GM21576 (cell line): Measurements from ENCODE around the gene TUBA4A.
"Not testable (repeated sequence)": the region's sequence is repeated elsewhere in the genome, so short reads cannot be mapped to it uniquely, and the experiment has no call there.

Experiments used
- ATAC-seq: cut with Tn5 transposase; IDR thresholded peaks from one replicate; pipeline ENCODE4 v1.9.1; 2021; ENCODE audit warnings: mild to moderate bottlenecking, moderate library complexity; ENCODE audit not compliant: unreplicated experiment

TUBA4A gene

DNA sequence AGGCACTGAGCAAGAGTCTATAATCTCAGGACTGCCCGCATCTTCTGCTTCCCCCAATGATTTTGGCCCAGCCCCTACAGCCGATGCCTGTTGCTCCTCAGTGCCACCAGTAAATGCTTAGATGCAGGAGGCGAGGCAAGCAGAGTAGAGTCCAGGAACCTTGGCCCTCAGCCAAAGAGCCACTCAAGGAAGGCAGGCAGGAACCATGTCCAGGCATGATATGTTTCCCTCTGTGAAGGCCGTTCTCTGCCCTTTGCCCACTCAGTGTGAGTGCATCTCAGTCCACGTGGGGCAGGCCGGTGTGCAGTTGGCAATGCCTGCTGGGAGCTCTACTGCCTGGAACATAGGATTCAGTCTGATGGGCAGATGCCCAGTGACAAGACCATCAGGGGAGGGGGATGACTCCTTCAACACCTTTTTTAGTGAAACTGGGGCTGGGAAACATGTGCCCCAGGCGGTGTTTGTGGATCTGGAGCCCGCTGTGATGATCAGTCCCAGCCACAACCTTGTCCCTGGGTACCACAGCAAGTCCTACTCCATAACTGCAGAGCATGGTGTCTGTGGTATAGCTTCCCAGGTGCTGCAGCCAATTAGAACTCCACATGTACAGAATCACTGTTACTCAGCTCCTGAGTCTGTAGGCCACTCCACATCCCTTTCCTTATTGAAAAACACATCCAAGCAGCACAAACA lies 15.8 kb upstream of the TUBA4A start:
- no peak for ATAC-seq

DNA sequence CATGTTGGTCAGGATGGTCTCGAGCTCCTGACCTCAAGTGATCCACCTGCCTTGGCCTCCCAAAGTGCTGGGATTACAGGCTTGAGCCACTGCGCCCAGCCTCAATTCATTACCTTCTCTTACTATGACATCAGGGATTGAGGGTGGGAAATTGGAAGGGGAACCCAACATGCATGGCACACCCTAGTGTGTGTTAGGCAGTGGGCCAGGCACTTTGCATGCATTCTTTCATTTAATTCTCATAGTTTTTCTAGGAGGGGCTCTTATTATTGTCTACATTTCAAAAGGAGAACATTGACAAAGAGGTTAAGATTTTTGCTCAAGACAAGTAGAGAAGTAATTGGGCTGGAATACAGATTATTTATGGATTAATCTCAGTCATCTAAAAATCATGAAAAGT lies 14.6 kb upstream of the TUBA4A start:
- no peak for ATAC-seq

DNA sequence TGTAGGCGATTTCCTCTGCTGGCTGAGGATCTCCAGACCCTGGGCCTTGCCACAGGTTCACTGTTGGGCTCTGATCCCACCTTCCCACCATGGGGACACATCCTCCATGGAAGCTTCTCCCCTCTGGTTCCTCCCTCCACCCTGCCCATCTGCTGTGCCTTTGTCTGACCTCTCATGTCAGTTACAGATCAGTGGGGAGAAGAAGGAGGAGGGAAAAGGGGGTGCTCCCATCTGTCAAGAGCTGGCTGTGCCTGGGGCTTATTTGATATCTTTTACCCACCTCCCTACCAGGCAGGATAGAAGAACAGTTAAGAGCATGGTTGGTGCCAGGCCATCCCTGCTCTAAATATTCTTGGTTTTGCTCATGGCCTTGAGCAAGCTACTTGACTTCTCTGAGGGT lies 13.2 kb upstream of the TUBA4A start:
- ATAC-seq = no peak

DNA sequence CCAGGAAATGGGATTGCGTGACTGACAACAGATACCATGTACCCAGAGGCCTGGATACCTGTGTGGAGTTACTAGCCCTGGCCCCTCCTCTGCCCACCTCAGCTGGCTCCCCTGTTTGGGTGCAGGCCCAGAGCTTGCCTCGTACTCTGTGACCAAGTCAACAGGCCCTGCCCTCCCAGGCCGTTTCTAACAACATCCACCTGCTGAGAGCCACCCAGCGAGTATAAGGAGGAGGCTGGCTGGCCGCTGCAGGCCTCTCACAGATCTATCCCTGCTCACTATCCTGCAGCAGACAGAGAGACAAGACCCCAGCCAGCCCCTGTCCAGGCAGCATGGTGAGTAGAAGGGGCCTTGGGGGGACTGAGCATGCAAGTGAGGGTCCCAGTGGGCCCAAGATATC lies 12.5 kb upstream of the TUBA4A start:
- ATAC-seq = no peak

DNA sequence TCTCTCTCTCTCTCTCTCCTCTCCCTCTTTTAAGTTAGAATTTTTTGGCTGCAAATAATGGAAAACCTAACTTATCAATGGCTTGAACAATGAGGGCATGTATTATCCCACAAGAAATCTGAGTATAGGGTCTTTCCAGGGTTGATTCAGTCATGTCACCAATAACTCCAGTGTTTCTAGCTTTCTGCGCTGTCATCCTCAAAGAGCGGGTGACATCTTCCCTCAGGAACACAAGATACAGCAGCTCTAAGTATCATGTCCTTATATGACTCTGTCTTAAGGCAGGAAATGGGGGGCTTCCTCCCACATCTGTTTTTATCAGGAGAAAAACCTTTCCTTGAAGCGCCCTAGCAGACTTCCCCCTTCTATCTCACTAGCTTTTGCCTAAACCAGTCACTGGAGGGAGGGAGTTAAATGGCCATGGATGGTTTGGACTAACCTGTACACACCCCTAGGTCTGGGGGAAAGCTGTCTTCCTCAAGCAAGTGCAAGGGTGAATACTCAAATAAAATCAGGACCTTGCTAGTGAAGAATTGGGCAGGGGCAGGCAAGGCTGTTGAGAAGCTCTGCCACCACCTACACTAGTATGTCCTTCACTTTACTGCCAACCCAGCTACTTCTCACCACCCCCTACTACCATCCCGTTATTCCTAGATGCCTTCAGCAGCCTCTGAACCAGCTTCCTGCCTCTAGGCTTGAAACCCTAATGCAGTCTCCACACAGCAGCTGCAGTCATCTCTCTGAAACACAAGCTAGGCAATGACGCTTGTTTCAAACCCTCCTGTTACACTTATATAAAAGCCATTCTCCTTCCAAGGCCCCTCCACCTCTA lies 7.5 kb upstream of the TUBA4A start:
- no peak for ATAC-seq

DNA sequence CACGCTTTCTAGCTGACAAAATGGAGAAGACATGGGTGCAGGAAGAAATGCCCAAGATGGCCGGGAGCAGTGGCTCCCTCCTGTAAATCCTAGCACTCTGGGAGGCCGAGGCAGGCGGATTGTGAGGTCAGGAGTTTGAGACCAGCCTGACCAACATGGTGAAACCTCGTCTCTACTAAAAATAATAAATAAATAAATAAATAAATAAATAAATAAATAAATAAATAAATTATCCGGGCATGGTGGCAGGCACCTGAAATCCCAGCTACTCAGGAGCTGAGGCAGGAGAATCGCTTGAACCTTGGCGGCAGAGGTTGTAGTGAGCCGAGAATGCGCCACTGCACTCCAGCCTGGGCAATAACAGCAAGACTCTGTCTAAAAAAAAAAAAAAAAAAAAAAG lies 5.2 kb upstream of the TUBA4A start:
- ATAC-seq = not testable (repeated sequence)

DNA sequence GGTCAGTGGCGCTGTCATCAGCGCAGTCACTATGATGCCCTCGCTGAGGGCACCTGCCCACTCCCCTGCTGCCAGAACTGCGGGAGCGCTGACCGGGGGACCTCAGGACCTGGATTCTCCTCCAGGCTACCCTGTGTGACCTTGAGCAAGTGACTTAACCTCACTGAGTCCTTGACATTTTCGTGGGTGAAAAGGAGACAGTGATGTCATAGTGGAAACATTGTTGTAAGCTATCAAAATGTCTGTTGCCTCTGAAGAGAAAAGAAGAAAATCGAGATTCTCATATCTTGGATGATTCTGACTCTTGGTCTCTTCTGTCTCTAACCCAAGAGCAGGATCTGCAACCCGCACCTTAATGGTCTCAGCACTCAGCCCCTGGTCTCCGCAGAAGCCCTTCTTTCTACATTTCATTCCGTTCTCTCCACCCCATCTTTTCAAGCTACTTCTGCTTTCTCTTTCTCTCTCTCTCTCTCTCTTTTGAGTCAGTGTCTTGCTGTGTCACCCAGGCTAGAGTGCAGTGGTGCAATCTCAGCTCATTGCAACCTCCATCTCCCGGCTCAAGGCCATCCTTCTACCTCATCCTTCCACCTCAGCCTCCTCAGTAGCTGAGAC lies 978 bp upstream of the TUBA4A start:
- ATAC-seq = no peak

DNA sequence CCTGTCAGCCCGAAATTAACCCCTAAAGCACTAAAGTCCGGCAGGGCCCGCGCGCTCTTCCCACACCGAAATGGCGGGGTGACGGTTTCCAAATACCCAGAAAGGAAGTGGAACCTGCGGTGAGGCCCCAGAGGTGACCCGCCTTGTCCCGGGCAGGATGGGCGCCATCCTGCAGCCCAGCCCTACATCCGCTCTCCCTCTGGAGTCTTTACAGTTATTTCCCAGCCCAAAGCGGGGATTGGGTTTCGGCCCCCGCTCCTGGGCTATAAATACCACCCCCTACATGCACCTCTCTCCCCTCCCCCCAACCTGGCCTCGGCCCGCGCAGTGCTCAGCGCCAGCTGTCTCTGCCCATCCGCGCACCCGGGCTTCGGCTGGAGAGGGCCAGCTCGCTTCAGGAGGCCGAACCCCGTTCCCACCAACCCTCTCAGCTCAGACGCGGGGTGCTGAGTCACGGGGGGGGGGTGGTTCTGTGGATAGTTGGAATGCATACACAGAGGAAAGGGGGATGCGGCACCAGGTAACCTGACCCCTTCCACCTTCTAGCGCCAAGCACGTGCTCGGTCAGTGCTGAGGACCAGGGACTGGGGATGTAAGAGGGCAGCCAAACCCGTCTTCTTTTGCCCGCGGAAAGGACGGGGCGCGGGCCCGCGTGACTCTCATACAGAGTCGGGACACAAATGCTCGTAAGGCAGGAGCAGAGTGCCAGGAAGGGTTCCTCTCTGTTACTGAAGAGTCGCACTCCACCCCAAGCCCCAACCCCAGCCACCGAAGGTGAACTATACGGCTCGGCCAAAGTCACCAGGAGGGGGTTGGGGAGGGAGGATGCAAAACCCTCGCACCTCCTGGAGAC lies 592 bp downstream of the TUBA4A start, which contains the start of gene TUBA4B:
Gene TUBA4B (plus strand): TSS at position 344 of the 853 bp plus-strand sequence. CDS start 165 bp downstream, at position 509.
- ATAC-seq = peak; percentile 2

DNA sequence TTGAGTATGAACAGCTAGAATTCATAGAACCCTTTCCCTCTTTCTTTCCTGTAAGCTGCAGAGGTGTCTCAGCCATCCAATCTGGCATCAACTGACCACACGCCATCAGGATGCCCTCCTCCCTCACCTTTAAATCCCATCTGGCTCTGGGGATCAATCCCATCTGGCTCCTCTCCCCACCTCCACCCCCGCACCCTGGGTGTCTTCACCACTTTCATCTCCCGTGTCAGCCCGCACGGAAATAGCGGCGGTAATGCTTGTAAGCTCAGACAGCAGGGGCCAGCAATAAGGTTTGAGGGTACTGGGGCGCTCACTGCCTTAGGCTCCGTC lies 1.2 kb downstream of the TUBA4A start:
- no peak for ATAC-seq

DNA sequence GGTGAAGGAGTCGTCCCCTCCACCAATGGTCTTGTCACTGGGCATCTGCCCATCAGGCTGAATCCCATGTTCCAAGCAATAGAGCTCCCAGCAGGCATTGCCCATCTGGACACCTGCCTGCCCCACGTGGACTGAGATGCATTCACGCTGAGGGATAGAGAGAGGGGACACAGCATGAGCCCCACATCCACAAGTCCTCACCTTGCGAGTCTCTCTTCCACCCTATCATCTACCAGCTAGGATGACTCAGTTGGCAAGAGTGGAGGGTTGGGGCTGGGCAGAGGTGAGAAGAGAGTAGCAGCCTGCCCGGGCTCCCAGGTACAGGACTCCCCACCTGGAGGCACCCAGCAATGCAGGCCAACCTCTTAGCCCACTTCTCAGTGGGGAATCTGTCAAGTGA lies 1.6 kb downstream of the TUBA4A start:
- no peak for ATAC-seq

DNA sequence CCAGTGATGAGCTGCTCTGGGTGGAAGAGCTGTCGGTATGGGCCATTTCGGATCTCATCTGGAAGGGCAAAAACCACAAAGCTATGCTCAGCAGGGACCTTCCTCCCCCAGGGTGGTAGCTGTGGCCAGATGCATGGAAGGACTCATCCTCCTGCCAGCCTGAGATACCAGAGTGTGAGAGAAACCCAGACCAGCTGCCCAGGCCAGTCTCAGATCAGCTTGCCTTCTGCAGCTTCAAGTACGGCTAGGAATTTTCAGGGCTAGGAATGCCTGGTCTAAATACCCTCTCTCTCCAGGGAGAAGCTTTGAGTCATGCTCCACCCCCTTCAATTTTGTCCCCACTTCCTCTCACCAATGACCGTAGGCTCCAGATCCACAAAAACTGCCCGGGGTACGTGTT lies 2.1 kb downstream of the TUBA4A start:
- ATAC-seq = no peak

DNA sequence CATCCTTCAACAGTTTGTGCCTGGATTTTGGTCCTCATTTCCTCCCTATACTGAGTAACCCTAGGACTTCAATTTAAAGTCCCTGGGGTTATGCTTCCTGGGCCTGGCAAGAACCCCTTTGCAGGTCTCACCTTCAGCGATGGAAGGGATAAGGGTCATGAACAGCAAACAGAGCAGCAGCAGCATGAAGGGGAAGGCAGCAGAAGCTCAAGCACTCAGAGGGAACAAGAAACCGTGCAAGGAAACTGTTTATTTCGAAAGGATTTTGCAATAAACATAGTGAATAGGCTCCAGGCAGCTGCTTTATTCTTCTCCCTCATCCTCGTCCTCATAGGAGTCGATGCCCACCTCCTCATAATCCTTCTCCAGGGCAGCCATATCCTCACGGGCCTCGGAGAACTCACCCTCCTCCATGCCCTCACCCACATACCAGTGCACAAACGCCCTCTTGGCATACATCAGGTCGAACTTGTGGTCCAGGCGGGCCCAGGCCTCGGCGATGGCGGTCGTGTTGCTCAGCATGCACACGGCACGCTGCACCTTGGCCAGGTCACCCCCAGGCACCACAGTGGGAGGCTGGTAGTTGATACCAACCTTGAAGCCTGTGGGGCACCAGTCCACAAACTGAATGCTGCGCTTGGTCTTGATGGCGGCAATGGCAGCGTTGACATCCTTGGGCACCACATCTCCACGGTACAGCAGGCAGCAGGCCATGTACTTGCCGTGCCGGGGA lies 3.5 kb downstream of the TUBA4A start:
- ATAC-seq = no peak

DNA sequence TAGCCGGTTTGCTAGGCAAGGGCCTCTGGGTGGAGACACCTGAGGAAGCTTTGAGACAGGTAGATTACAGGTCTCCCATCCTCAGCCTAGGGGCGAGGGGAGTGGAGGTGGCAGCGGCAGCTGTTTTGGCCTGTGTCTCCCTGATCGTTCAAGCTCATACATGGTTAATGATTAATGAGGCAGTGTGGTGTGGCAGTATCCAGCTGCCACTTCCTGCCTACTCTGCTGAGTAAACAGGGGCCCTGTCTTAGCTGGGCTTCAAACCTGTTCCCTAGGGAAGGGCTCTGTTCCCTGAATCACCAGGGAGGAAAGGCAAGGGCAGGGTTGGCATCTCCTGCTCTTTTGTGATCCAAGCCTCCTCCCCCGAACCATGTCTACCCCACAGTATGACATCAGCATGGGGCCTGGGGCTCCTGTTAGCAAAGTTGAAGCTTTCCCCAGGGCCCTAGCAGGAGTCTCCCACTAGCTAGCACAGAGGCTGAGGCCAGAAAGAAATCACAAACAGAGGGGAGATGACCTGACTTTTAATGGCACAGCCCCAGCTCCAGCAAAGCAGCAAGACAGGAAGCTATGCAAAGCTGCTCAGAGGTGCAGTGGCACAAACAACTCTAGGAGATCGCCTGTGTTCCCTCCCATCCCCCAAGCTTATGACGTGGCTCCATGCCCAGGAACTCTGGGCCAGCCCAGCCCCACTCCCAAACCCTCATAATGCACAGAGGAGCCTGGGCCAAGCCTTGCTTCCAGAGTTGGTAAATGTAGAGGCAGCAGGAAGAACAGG lies 4.3 kb downstream of the TUBA4A start:
- ATAC-seq = peak; percentile 30

DNA sequence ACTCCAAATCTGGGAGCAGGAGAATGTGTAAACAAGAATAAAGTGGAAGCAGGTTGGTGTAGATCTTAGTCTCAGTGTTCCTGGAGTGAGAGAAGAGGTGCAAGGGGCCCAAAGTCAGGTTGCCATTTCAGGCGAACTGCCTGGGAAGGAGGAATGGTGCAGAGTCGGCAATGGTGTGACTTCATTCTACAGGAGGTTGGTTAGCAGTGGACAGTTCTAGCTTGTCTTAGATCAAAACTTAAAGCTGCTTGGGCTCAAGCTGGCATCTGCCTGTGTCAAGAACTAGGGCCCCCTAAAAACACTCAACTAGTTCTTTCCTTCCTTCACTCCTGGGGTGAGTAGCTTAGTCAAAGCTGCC lies 4.9 kb downstream of the TUBA4A start:
- no peak for ATAC-seq

DNA sequence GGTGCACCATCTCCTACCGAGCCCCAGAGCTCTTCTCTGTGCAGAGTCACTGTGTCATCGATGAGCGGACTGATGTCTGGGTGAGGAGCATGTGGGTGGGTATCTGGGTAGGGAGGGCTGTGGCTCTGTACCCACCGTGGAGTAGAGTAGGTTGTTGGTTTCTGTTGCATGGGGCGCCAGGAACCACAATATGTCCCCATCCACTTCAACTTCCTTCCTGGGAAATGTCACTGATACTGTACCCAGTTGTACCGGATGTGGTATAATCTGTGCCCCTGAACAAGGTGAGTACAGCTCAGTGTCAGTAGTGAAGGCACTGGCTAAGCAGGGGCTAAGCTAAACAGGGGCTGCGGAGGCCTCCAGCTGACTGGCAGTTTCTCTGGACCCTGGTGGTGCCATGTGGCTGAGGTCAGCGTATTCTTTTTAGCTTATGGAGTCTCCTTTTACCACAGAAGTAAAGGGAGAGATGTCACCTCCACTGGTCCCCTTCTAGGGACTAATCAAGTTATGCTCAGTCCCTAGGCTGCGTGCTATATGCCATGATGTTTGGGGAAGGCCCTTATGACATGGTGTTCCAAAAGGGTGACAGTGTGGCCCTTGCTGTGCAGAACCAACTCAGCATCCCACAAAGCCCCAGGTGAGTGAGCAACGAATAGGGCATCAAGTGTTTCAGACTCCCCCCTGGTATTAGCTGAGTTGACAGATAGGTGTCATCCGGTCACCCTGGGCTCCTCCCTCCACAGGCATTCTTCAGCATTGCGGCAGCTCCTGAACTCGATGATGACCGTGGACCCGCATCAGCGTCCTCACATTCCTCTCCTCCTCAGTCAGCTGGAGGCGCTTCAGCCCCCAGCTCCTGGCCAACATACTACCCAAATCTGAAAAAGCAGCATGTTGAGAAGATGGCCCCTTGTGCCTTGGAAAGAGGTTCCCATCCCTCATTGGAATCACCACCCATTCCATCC lies 5.8 kb downstream of the TUBA4A start:
- no peak for ATAC-seq

DNA sequence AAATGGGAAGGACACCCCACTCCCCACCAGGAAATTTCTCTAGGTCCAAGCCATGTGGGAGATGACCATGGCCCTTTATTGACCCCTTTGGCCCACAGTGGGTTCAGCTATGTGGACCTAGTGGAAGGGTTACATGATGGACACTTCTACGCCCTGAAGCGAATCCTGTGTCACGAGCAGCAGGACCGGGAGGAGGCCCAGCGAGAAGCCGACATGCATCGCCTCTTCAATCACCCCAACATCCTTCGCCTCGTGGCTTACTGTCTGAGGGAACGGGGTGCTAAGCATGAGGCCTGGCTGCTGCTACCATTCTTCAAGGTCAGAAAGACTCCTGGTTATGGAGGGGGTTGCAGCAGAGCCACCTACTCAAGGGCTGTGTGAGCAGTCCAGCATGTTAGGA lies 7.2 kb downstream of the TUBA4A start:
- ATAC-seq = no peak

DNA sequence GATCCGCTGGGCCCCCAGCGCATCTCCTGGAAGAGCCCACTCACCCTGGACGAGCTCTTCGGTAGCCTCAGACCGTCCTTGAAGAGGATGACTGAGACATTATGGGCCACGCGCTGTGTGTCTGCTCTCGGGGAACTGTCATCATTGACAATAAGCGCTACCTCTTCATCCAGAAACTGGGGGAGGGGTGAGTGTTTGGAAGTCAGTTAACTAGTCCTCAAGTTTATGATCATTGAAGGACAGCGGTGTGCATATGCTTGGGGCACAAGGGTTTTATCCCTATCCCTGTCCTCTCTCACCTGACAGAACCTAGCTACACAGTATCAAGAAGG lies 7.9 kb downstream of the TUBA4A start:
- no peak for ATAC-seq

DNA sequence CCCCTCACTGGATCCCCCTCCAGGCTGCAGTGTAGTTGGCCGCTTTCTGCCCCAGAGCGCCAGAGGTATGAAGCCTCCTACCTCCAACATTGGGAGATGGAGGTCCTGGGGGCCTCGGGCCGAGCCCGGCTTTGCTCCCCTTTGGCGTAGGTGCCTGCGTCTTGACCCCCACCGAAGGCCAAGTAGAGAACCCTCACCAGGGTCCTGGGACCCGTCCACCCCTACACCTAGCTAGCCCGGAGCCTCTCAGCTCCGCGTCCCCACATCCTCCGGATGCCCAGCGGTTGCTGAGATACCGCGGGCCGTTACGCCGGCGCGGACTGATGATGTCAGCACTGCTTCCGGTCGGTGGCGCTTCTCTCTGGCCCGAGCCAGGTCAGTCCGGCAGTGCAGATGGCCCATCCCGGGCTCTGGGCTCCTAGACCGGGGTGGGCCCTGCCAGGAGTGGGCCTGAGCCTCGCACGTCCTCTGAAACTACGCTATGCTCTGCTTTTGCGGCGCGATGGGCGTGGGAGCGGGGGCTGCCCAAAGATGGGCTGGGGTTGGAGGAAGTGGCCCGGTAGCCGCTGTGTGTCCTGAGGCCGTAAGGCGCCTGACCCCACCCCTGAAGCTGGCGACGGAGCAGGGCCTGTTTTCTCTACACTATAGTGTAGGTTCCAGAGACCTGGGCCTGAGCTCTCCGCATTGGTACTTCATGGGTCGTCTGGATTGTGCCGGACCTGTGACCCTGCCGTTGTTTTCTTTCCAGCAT lies 8.4 kb downstream of the TUBA4A start, which contains the start of the genes GLB1L and STK16:
Gene GLB1L (minus strand): TSS at position 297 of the 751 bp plus-strand sequence. CDS start 1,871 bp downstream, outside the sequence.
Gene STK16 (plus strand): TSS at position 332 of the 751 bp plus-strand sequence. CDS start 521 bp downstream, outside the sequence.
- peak; percentile 63 for ATAC-seq
